GM20431 (cell line): ENCODE results near the gene RAB6B.

ENCODE experiments used
- in situ Hi-C: fragments of 300-500 bp; cut with MseI, MboI; formaldehyde crosslinking; loops from one replicate; pipeline ENCODE4 v1.15.0; 2020; ENCODE audit warnings: low sequenced_read_pairs; ENCODE audit not compliant: unreplicated experiment

Gene RAB6B

GRCh38 chr3:133840055-133840737, 55.5 kb downstream of the RAB6B start:
- in situ Hi-C loops: no loop called here

GRCh38 chr3:133838916-133839800, 56.5 kb downstream of the RAB6B start:
- in situ Hi-C loops: no loop called here

GRCh38 chr3:133838296-133838789, 57.3 kb downstream of the RAB6B start:
- in situ Hi-C loops: no loop called here

GRCh38 chr3:133837487-133838295, 58.0 kb downstream of the RAB6B start:
- in situ Hi-C loops: no loop called here

- in situ Hi-C loops: no loop called here
Measured at GRCh38 chr3:133836497-133837158, 59.1 kb downstream of the RAB6B start.

GRCh38 chr3:133835961-133836360, 59.7 kb downstream of the RAB6B start:
- in situ Hi-C loops: no loop called here

- in situ Hi-C loops: no loop called here
Measured at GRCh38 chr3:133835418-133835743, 60.3 kb downstream of the RAB6B start.

GRCh38 chr3:133834621-133835417, 60.9 kb downstream of the RAB6B start:
- in situ Hi-C loops: no loop called here

GRCh38 chr3:133833880-133834620, 61.6 kb downstream of the RAB6B start:
- in situ Hi-C loops: no loop called here

GRCh38 chr3:133833267-133833666, 62.4 kb downstream of the RAB6B start:
- in situ Hi-C loops: no loop called here

- in situ Hi-C loops: no loop called here
Measured at GRCh38 chr3:133832802-133833144, 62.9 kb downstream of the RAB6B start.

GRCh38 chr3:133831966-133832801, 63.5 kb downstream of the RAB6B start:
- in situ Hi-C loops: no loop called here

GRCh38 chr3:133830071-133830470, 65.6 kb downstream of the RAB6B start:
- in situ Hi-C loops: no loop called here

- in situ Hi-C loops: no loop called here
Measured at GRCh38 chr3:133829310-133829707, 66.4 kb downstream of the RAB6B start.

- in situ Hi-C loops: no loop called here
Measured at GRCh38 chr3:133828576-133829309, 66.9 kb downstream of the RAB6B start.

- in situ Hi-C loops: no loop called here
Measured at GRCh38 chr3:133827684-133828083, 68.0 kb downstream of the RAB6B start.

GRCh38 chr3:133827136-133827535, 68.5 kb downstream of the RAB6B start:
- in situ Hi-C loops: no loop called here
